GM12873 (cell line): ENCODE results near the gene ATOX1.

ENCODE experiments used
- TF ChIP-seq, protein P1 (sequence below): IDR thresholded peaks from 2 replicates; pipeline ENCODE4 v1.5.1; 2012; ENCODE audit warnings: low read depth, mild to moderate bottlenecking, moderate library complexity, low read length, control low read depth; ENCODE audit not compliant: insufficient read depth; ENCODE audit errors: missing control alignments

ATOX1 gene

DNA sequence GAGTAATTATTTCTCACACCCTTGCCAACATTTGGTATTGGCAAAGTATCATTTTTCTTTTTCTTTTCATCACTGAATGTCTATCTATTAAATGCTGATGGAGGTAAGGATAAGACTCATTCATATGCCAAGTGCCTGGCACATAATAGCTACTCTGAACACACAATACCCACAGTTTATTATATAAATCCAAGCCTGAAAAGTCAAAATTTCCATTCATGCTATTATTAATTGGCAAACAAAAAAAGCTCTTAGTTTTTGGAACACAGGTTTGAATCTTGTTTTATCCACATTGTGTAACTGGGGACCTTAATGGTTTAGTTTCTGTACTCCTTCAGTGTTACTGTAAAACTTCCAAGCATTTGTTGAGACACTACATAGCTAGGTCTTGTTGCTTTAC is 6.4 kb upstream of the ATOX1 start:
- TF ChIP-seq, protein P1, sequence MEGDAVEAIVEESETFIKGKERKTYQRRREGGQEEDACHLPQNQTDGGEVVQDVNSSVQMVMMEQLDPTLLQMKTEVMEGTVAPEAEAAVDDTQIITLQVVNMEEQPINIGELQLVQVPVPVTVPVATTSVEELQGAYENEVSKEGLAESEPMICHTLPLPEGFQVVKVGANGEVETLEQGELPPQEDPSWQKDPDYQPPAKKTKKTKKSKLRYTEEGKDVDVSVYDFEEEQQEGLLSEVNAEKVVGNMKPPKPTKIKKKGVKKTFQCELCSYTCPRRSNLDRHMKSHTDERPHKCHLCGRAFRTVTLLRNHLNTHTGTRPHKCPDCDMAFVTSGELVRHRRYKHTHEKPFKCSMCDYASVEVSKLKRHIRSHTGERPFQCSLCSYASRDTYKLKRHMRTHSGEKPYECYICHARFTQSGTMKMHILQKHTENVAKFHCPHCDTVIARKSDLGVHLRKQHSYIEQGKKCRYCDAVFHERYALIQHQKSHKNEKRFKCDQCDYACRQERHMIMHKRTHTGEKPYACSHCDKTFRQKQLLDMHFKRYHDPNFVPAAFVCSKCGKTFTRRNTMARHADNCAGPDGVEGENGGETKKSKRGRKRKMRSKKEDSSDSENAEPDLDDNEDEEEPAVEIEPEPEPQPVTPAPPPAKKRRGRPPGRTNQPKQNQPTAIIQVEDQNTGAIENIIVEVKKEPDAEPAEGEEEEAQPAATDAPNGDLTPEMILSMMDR, result no peak

DNA sequence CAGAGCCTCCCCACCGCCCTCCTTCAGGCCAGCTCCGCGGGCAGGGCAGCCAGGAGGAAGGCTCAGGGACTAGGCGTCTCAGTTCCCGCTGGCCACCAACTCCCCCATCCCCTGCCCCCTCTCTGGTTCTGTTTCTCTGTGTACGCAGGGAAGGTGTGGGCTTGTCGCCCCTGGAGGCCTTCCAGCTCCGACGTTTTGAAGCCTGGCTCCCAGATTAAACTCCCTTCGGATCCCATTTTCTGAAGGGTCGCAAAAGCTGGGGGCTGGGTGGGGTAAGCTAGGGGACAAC is 346 bp downstream of the ATOX1 start:
- TF ChIP-seq, protein P1, result no peak

DNA sequence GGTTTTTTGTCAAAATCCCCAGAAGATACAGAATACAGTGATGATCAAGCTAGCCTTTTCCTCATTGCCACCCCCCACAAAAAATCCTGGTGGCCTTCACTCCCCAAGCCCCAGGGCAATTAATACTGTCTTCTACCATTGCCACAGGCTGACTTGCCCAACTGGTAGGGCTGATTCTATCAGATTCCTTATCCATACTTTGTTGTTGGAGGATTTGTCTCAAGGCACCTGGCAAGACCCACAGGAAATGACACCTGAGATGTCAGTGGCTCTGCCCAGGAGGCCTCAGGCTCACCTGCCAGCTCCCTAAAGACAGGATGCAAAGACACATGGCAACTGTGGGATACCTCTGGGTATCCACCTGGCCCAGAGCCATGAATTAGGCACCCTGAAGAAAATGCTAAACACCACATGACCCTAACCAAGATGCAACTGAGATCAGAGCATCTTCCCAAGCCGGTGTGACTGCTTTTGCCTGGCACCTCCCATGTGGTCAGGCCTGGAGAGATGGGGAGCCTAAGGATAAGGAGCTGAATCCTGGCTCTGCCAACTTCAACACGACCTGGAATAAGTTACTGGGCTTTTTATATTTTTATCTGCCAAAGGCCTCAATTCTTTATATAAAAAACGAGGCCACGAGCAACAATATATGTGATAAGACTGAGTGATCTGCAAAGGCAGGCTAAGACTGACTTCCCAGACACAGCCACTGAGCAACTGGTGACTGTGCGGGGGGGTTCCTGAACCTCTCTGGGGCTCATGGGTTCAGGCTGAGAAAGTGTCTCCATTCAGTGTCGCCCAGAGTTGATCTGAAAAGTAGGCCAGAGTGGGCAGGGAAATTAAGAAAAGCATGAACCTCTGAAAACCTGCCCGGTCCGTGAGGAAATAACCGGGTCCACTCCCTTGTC is 944 bp downstream of the ATOX1 start:
- TF ChIP-seq, protein P1, result no peak

DNA sequence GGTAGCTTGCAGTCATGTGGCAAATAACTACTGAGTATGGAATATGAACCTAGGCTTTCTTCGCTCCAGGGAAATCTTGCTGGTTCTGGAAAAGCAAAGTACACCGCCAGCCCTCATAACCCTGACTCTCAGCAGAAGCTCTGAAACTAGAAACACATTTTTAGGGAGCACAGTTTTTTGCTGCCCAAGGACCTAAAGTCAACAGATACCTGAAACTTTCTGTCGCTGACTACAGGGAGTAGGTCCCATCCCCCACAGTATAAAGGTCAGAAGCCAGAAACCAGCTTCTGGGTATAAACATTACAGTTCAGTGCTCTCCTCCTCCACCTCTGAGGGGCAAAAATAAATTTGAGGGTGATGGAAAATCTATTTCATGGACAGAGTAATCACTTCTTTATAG is 3.0 kb downstream of the ATOX1 start:
- TF ChIP-seq, protein P1, result no peak

DNA sequence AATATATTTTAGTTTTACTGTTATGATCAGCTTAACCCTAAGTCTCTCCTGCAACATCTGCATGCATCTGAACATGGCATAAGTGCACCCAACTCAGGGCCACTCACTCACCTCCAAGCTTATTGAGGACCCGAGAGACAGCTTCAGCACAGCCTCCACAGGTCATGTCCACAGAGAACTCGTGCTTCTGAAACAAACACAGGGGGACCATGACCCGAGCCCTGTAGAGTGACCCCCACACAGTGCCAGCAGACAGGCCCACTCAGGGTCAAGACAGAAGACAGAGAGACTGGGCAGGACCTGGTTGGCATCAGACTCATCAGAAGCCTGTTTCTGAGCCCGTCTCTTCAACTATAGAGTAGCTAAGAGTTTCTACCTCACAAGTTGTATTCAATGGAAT is 6.8 kb downstream of the ATOX1 start:
- TF ChIP-seq, protein P1, result no peak

DNA sequence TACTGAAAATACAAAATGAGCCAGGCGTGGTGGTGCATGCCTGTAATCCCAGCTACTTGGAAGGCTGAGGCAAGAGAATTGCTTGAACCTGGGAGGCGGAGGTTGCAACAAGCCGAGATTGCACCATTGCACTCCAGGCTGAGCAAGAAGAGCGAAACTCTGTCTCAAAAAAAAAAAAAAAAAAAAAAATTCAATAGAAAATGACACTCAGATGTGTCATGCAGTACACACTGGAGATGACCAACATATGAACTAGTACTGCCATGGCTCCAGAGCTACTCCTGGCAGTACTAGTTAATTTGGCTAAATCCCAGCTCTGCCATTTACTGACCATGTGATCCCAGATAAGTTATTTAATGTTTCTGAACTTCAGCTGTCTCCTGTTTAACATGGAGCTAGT is 7.3 kb downstream of the ATOX1 start:
- TF ChIP-seq, protein P1, result no peak

DNA sequence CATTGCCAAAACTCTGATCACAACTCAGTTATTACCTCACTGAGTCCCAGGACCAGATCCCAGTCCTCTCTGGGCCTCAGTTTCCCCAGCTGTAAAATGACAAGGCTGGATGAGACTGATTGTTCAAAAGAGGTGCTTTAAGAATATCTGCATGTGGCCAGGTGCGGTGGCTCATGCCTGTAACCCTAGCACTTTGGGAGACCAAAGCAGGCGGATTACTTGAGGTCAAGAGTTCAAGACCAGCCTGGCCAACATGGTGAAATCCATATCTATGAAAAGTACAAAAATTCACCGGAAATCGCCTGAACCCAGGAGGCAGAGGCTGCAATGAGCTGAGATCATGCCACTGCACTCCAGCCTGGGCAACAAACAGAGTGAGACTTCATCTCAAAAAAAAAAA is 8.3 kb downstream of the ATOX1 start:
- TF ChIP-seq, protein P1, result no peak
